ENCODE measurements around the gene COA1.

The COA1 gene

DNA sequence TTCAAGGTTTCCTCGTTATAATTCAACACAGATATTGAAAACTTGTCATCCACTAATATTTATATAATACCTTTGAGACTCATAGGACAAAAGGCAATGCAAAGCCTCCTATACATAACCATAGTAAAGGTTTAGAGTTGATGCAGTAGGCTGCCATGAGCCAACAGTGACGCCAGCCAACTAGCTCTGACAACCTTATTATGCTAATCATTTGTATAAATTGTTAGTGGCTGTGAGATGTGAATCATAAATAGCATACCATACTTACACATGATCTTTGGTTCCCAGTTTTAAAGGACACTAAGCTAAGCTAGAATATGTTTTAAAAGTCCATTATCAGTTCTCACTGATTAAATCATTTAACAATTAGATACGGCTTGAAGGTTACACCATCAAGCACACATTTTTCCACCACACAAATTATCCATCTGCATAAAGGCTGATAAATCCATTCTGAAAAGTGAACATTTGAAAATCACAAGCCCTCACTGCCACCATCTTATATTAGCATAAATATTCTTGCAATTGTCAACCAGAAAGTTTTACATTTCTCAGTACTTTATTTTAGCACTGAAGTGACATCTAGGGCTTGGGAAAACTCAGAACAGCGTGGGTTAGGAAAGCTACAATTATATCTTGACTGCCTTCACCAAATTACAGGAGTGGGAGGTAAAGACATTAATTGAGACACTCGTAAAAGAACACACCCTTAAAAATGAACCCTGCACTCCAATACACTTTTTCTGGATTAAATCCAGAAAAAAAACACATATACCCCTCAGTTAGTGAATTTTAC, 30.7 kb downstream of the COA1 start:
- Histone ChIP-seq H3K23ac (ENCODE audit: low read length in 2 of 2) (no peak overlapping the region), H3K14ac (ENCODE audit: low read length in 2 of 2) (no peak overlapping the region)
- DNase-seq: no peak

DNA sequence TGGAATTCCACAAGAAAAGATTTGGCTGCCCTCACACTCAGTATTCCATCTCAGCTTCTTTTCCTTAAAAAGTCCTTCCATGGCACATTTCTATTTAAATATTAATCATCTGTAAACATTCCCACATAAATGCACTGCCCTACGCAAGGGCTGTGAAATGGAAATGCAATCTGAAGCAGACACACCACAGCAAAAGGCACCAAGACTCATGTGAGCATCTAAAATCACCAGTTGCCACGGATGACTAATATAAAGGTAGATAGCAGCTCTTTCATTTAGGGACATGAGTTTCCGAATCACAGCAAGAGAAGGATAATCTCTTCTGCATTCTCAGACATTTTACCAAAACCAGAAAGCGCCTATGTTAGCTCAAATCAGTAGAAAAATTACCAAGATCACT, 31.6 kb downstream of the COA1 start:
- DNase-seq: no peak
- Histone ChIP-seq H3K4me2 (ENCODE audit: low read length, poor library complexity, severe bottlenecking) (no peak overlapping the region), H3K36me3 (ENCODE audit: control insufficient read depth in 1 of 2, insufficient read depth in 2 of 2, low read depth in 1 of 2, low read length in 2 of 2) (no peaks in the 10 kb centered on the region), H3K79me1 (replicated peaks; ENCODE audit: low read length, poor library complexity, severe bottlenecking) (peaks cover 8% of the 10 kb centered on the region), H3K4ac (ENCODE audit: low read depth in 1 of 2, low read length in 2 of 2) (no peak overlapping the region), H2BK120ac (ENCODE audit: low read depth, low read length) (no peak overlapping the region), H4K8ac (ENCODE audit: low read length) (no peak overlapping the region), H2AFZ (ENCODE audit: low read depth, low read length) (no peak overlapping the region), H3K4me1 (ENCODE audit: control insufficient read depth, insufficient read depth, low read depth, low read length) (peaks cover 4% of the 10 kb centered on the region), H3K23ac (ENCODE audit: low read length in 2 of 2) (no peak overlapping the region), H3K27me3 (ENCODE audit: control insufficient read depth in 1 of 2, insufficient read depth in 1 of 2, low read length in 2 of 2) (no peaks in the 10 kb centered on the region), H3K18ac (ENCODE audit: low read depth in 1 of 2, low read length in 2 of 2) (no peak overlapping the region), H3K27ac (ENCODE audit: low read length, poor library complexity, severe bottlenecking) (no peak overlapping the region), H2BK15ac (ENCODE audit: low read depth, poor library complexity, severe bottlenecking) (no peak overlapping the region), H3K4me3 (ENCODE audit: insufficient read depth in 1 of 2, low read depth in 1 of 2, low read length in 2 of 2) (no peak overlapping the region), H2BK12ac (ENCODE audit: low read length in 2 of 2) (no peak overlapping the region), H3K9ac (ENCODE audit: low read length) (no peak overlapping the region), H2AK5ac (ENCODE audit: low read length, severe bottlenecking) (no peak overlapping the region), H3K9me3 (ENCODE audit: control insufficient read depth, low read length) (no peaks in the 10 kb centered on the region), H4K91ac (ENCODE audit: low read length) (no peak overlapping the region), H2BK5ac (ENCODE audit: low read depth, low read length, poor library complexity, severe bottlenecking) (no peak overlapping the region), H3K14ac (ENCODE audit: low read length in 2 of 2) (no peak overlapping the region)
- WGBS: 88% methylated on average over 2 of the region's 4 CpGs

More for the DNA sequence above, 30.7 kb downstream of the COA1 start:
- Histone ChIP-seq H3K9me3 (ENCODE audit: control insufficient read depth, low read length) (peaks cover 2% of the 10 kb centered on the region), H2AFZ (ENCODE audit: low read depth, low read length) (no peak overlapping the region), H3K36me3 (ENCODE audit: control insufficient read depth in 1 of 2, insufficient read depth in 2 of 2, low read depth in 1 of 2, low read length in 2 of 2) (no peaks in the 10 kb centered on the region), H3K4me3 (ENCODE audit: insufficient read depth in 1 of 2, low read depth in 1 of 2, low read length in 2 of 2) (no peak overlapping the region), H2BK5ac (ENCODE audit: low read depth, low read length, poor library complexity, severe bottlenecking) (no peak overlapping the region), H3K4me2 (ENCODE audit: low read length, poor library complexity, severe bottlenecking) (no peak overlapping the region), H3K4ac (ENCODE audit: low read depth in 1 of 2, low read length in 2 of 2) (no peak overlapping the region), H3K27me3 (ENCODE audit: control insufficient read depth in 1 of 2, insufficient read depth in 1 of 2, low read length in 2 of 2) (no peaks in the 10 kb centered on the region), H2BK120ac (ENCODE audit: low read depth, low read length) (no peak overlapping the region), H2AK5ac (ENCODE audit: low read length, severe bottlenecking) (no peak overlapping the region), H3K9ac (ENCODE audit: low read length) (peak overlapping the region; percentile 82), H4K91ac (ENCODE audit: low read length) (no peak overlapping the region), H3K79me1 (replicated peaks; ENCODE audit: low read length, poor library complexity, severe bottlenecking) (peaks cover 8% of the 10 kb centered on the region), H3K27ac (ENCODE audit: low read length, poor library complexity, severe bottlenecking) (no peak overlapping the region), H2BK15ac (ENCODE audit: low read depth, poor library complexity, severe bottlenecking) (no peak overlapping the region), H2BK12ac (ENCODE audit: low read length in 2 of 2) (no peak overlapping the region), H3K4me1 (ENCODE audit: control insufficient read depth, insufficient read depth, low read depth, low read length) (peaks cover 2% of the 10 kb centered on the region), H4K8ac (ENCODE audit: low read length) (no peak overlapping the region), H3K18ac (ENCODE audit: low read depth in 1 of 2, low read length in 2 of 2) (no peak overlapping the region)
- WGBS: 97% methylated on average over 4 of the region's 5 CpGs

DNA sequence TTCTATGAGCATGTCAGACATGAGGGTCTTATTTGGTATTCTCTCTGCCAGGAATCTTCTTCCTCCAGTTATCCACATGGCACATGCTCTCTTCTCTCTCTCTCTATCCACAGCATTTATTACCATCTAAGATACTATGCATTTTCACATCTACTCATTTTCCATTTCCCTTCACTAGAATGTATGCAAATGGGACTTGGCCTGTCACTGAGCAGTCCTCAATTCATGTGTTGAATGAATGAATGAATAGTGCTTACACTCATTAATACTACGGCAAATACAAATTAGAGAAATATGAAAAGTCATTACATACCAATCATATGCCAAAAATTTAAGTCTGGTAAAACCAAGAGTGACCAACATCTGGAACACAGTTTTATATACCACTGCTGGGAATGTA, 34.0 kb downstream of the COA1 start:
- Histone ChIP-seq H3K9me3 (ENCODE audit: control insufficient read depth, low read length) (no peaks in the 10 kb centered on the region), H3K27ac (ENCODE audit: low read length, poor library complexity, severe bottlenecking) (no peak overlapping the region), H3K4me3 (ENCODE audit: insufficient read depth in 1 of 2, low read depth in 1 of 2, low read length in 2 of 2) (no peak overlapping the region), H3K18ac (ENCODE audit: low read depth in 1 of 2, low read length in 2 of 2) (no peak overlapping the region), H2AK5ac (ENCODE audit: low read length, severe bottlenecking) (no peak overlapping the region), H3K79me1 (replicated peaks; ENCODE audit: low read length, poor library complexity, severe bottlenecking) (peaks cover 14% of the 10 kb centered on the region), H3K36me3 (ENCODE audit: control insufficient read depth in 1 of 2, insufficient read depth in 2 of 2, low read depth in 1 of 2, low read length in 2 of 2) (no peaks in the 10 kb centered on the region), H4K91ac (ENCODE audit: low read length) (no peak overlapping the region), H3K23ac (ENCODE audit: low read length in 2 of 2) (no peak overlapping the region), H2BK120ac (ENCODE audit: low read depth, low read length) (no peak overlapping the region), H2BK12ac (ENCODE audit: low read length in 2 of 2) (no peak overlapping the region), H2BK5ac (ENCODE audit: low read depth, low read length, poor library complexity, severe bottlenecking) (no peak overlapping the region), H2BK15ac (ENCODE audit: low read depth, poor library complexity, severe bottlenecking) (no peak overlapping the region), H3K4me1 (ENCODE audit: control insufficient read depth, insufficient read depth, low read depth, low read length) (peaks cover 9% of the 10 kb centered on the region), H2AFZ (ENCODE audit: low read depth, low read length) (no peak overlapping the region), H3K27me3 (ENCODE audit: control insufficient read depth in 1 of 2, insufficient read depth in 1 of 2, low read length in 2 of 2) (no peaks in the 10 kb centered on the region), H4K8ac (ENCODE audit: low read length) (no peak overlapping the region), H3K9ac (ENCODE audit: low read length) (peak overlapping the region; percentile 31), H3K4me2 (ENCODE audit: low read length, poor library complexity, severe bottlenecking) (no peak overlapping the region), H3K4ac (ENCODE audit: low read depth in 1 of 2, low read length in 2 of 2) (no peak overlapping the region), H3K14ac (ENCODE audit: low read length in 2 of 2) (no peak overlapping the region)
- WGBS: no CpG with 5 or more reads among the region's 1 CpG
- DNase-seq: no peak

DNA sequence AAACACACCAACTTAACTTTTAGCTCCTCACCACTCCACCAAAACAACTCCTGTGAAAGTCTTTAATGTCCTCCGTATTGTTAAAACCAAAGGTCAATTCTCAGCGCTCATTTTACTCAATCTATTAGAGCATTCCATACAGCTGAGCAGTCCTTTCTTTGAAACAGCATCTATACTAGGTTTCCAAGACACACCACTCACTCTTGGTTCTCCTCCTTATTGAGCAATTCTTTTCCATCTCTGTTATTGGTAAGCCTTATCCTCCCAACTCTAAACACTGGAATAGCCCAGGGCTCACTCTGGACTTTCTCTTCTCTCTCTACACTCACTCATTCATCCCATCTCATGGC, 34.9 kb downstream of the COA1 start:
- DNase-seq: peak; percentile 88
- WGBS: 43% methylated on average over 2 of the region's 2 CpGs
- H3K18ac ChIP-seq (ENCODE audit: low read depth in 1 of 2, low read length in 2 of 2): no peak overlapping the region
- no peaks in the 10 kb centered on the region for H3K27me3 ChIP-seq (ENCODE audit: control insufficient read depth in 1 of 2, insufficient read depth in 1 of 2, low read length in 2 of 2)
- no peak overlapping the region for H4K91ac ChIP-seq (ENCODE audit: low read length)
- peaks cover 14% of the 10 kb centered on the region for H3K79me1 ChIP-seq (replicated peaks; ENCODE audit: low read length, poor library complexity, severe bottlenecking)
- peak overlapping the region in 1 of 2 experiments; percentile 6 for H3K4me3 ChIP-seq (ENCODE audit: insufficient read depth in 1 of 2, low read depth in 1 of 2, low read length in 2 of 2)
- no peak overlapping the region for H2BK12ac ChIP-seq (ENCODE audit: low read length in 2 of 2)
- no peak overlapping the region for H2BK120ac ChIP-seq (ENCODE audit: low read depth, low read length)
- H3K4ac ChIP-seq (ENCODE audit: low read depth in 1 of 2, low read length in 2 of 2): no peak overlapping the region
- H2AFZ ChIP-seq (ENCODE audit: low read depth, low read length): no peak overlapping the region
- H4K8ac ChIP-seq (ENCODE audit: low read length): no peak overlapping the region
- no peak overlapping the region for H3K23ac ChIP-seq (ENCODE audit: low read length in 2 of 2)
- peak overlapping the region; percentile 47 for H3K9ac ChIP-seq (ENCODE audit: low read length)
- peak overlapping the region; percentile 81 for H2AK5ac ChIP-seq (ENCODE audit: low read length, severe bottlenecking)
- H3K14ac ChIP-seq (ENCODE audit: low read length in 2 of 2): no peak overlapping the region
- H3K9me3 ChIP-seq (ENCODE audit: control insufficient read depth, low read length): no peaks in the 10 kb centered on the region
- H2BK15ac ChIP-seq (ENCODE audit: low read depth, poor library complexity, severe bottlenecking): no peak overlapping the region
- no peak overlapping the region for H2BK5ac ChIP-seq (ENCODE audit: low read depth, low read length, poor library complexity, severe bottlenecking)
- H3K27ac ChIP-seq (ENCODE audit: low read length, poor library complexity, severe bottlenecking): peak overlapping the region; percentile 65
- no peaks in the 10 kb centered on the region for H3K36me3 ChIP-seq (ENCODE audit: control insufficient read depth in 1 of 2, insufficient read depth in 2 of 2, low read depth in 1 of 2, low read length in 2 of 2)
- H3K4me2 ChIP-seq (ENCODE audit: low read length, poor library complexity, severe bottlenecking): no peak overlapping the region
- peaks cover 9% of the 10 kb centered on the region for H3K4me1 ChIP-seq (ENCODE audit: control insufficient read depth, insufficient read depth, low read depth, low read length)

Measured in mesenchymal stem cell (in vitro differentiated cells and primary cell).